ENCODE data around the gene KLF15. TPM values are rescaled to one million over a fixed set of nuclear protein-coding genes. Genes with fewer than 3 reads are reported as not detected.

The KLF15 gene
- total and polyA plus RNA-seq, 12 donors = 13.5 to 61.3 (median 29.2) TPM

- H3K36me3 ChIP-seq = no peaks in the 10 kb centered on the region
- no peak for DNase-seq
- no peaks in the 10 kb centered on the region for H3K4me1 ChIP-seq
- intact Hi-C loops (cut with DNase I) = no loop called here
- TF ChIP-seq CTCF (IDR thresholded peaks at IDR 0.05) = no peak
- no peak overlapping the region for H3K27ac ChIP-seq
- H3K27me3 ChIP-seq = no peaks in the 10 kb centered on the region
- 96 to 97% methylated on average over 7 of the region's 7 CpGs for WGBS, 2 donors
- ATAC-seq = no peak
- H3K9me3 ChIP-seq = peaks cover 0 to 8% (median 0%) of the 10 kb centered on the region in 11 donors
- H3K4me3 ChIP-seq = no peak overlapping the region
Measured at GRCh38 chr3:126312341-126312740, 44.9 kb downstream of the KLF15 start.

GRCh38 chr3:126311338-126311978 lies 45.8 kb downstream of the KLF15 start:
- H3K4me1 ChIP-seq = no peaks in the 10 kb centered on the region
- ATAC-seq (no peak), DNase-seq (no peak)
- H3K36me3 ChIP-seq = no peaks in the 10 kb centered on the region
- intact Hi-C loops (cut with DNase I) = no loop called here
- no peak for TF ChIP-seq CTCF (IDR thresholded peaks at IDR 0.05)
- WGBS, 2 donors = 80 to 82% methylated on average over 7 of the region's 7 CpGs
- no peak overlapping the region for H3K4me3 ChIP-seq
- no peaks in the 10 kb centered on the region for H3K27me3 ChIP-seq
- no peak overlapping the region for H3K27ac ChIP-seq
- peaks cover 0 to 8% (median 0%) of the 10 kb centered on the region in 11 donors for H3K9me3 ChIP-seq

GRCh38 chr3:126310816-126311215 lies 46.4 kb downstream of the KLF15 start:
- H3K9me3 ChIP-seq = peaks cover 0 to 8% (median 0%) of the 10 kb centered on the region in 11 donors
- no peaks in the 10 kb centered on the region for H3K36me3 ChIP-seq
- no peaks in the 10 kb centered on the region for H3K4me1 ChIP-seq
- WGBS, 2 donors = 83 to 84% methylated on average over 5 of the region's 5 CpGs
- H3K27ac ChIP-seq = no peak overlapping the region
- H3K4me3 ChIP-seq = no peak overlapping the region
- DNase-seq = no peak
- no peak for ATAC-seq
- intact Hi-C loops (cut with DNase I) = no loop called here
- no peaks in the 10 kb centered on the region for H3K27me3 ChIP-seq
- TF ChIP-seq CTCF (IDR thresholded peaks at IDR 0.05) = no peak

GRCh38 chr3:126309861-126310655 lies 47.1 kb downstream of the KLF15 start:
- DNase-seq (no peak), ATAC-seq (no peak)
- Histone ChIP-seq H3K4me1 (no peaks in the 10 kb centered on the region), H3K9me3 (peaks cover 0 to 8% (median 0%) of the 10 kb centered on the region in 11 donors), H3K4me3 (no peak overlapping the region), H3K27me3 (no peaks in the 10 kb centered on the region), H3K36me3 (no peaks in the 10 kb centered on the region), H3K27ac (no peak overlapping the region)
- 87 to 88% methylated on average over 12 of the region's 12 CpGs for WGBS, 2 donors
- intact Hi-C loops (cut with DNase I) = no loop called here
- TF ChIP-seq CTCF (IDR thresholded peaks at IDR 0.05) = no peak

All from heart right ventricle (tissue), 16 donors.